GM18873 (cell line): ENCODE results near the gene NRG3.

Experiments used
- ATAC-seq: cut with Tn5 transposase; IDR thresholded peaks from one replicate; pipeline ENCODE4 v1.9.1; 2021; ENCODE audit warnings: mild to moderate bottlenecking, moderate library complexity, moderate number of reproducible peaks; ENCODE audit not compliant: unreplicated experiment, low FRiP score

NRG3 gene

GRCh38 chr10:83012866-83013265 is 1137.9 kb downstream of the NRG3 start:
- ATAC-seq = no peak

- no peak for ATAC-seq
Observed at GRCh38 chr10:83017076-83017867, 1142.3 kb downstream of the NRG3 start.

- no peak for ATAC-seq
Observed at GRCh38 chr10:83023662-83024061, 1148.7 kb downstream of the NRG3 start.
